ENCODE data around the gene DGKB. TPM values are rescaled to one million over a fixed set of nuclear protein-coding genes. Genes with fewer than 3 reads are reported as not detected.

Gene DGKB
- total RNA-seq, 1 donor from 2014 or later: 5.5 TPM

DNA sequence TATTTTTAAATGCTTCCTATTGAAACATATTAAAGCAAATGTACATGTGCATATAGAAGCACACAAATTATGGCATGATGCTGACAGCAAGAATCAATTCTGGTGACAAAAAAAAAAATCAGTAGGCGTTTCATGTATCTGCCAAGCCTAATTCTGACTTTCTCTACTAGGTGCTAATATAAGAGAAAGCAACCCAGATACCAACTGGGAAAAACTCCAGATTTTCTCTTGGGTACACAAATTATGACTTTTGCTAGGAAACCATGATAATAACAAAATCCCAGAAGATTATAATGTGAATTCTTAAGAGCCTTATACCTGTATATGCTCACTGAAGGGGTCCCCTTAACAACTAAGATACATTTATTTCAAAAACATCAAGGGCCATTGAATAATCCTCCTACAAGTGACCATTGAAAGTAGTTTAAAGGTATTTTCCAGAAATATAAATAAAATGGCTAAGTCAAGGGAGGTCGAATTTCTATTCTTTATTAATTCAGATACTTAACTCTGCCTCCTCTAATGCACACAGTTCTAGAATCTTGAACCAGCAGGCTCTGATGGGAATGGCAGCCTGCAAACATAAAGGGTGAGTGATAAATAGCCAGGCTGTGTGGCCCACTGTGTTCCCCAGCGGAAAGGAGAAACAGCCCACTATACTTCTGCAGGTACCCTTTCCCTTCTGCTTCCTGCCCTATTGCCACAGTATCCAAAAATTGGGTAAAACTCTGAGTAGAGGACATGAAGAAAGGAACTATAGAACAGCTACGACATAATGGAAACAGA, 84.5 kb downstream of the DGKB start:
- no peak for DNase-seq (ENCODE audit: low spot score)
- H3F3A ChIP-seq (ENCODE audit: low read depth): no peaks in the 10 kb centered on the region

GRCh38 chr7:14807507-14807906, 95.0 kb downstream of the DGKB start:
- Histone ChIP-seq H3F3A (ENCODE audit: low read depth) (no peaks in the 10 kb centered on the region), H3K9ac (no peak overlapping the region), H3K4me3 (no peak overlapping the region), H3K79me2 (ENCODE audit: low read depth) (no peaks in the 10 kb centered on the region), H4K20me1 (ENCODE audit: low read depth) (no peaks in the 10 kb centered on the region), H3K36me3 (no peaks in the 10 kb centered on the region), H3K4me2 (no peak overlapping the region), H3K9me3 (ENCODE audit: low read depth) (no peaks in the 10 kb centered on the region), H2AFZ (replicated peaks) (no peak overlapping the region), H3K4me1 (peaks cover 3% of the 10 kb centered on the region), H3K27me3 (no peaks in the 10 kb centered on the region), H3K27ac (no peak overlapping the region)
- Mint-ChIP-seq H3K4me1 (no peaks in the 10 kb centered on the region), H3K9me3 (no peaks in the 10 kb centered on the region), H3K4me3 (no peak overlapping the region), H3K36me3 (no peaks in the 10 kb centered on the region), H3K27ac (no peak overlapping the region), H3K27me3 (ENCODE audit: insufficient read depth, low read depth) (no peaks in the 10 kb centered on the region)
- DNase-seq (ENCODE audit: low spot score): no peak
- TF ChIP-seq CTCF (IDR thresholded peaks at IDR 0.05) (no peak), EZH2phosphoT487 (IDR thresholded peaks at IDR 0.05) (no peak), EZH2 (IDR thresholded peaks at IDR 0.05) (no peak)

More for the DNA sequence above, 84.5 kb downstream of the DGKB start:
- Histone ChIP-seq H3K4me1 (no peaks in the 10 kb centered on the region), H3K36me3 (no peaks in the 10 kb centered on the region), H3K9me3 (ENCODE audit: low read depth) (no peaks in the 10 kb centered on the region), H3K4me3 (no peak overlapping the region), H3K9ac (no peak overlapping the region), H2AFZ (replicated peaks) (peak overlapping the region; percentile 1), H3K79me2 (ENCODE audit: low read depth) (no peaks in the 10 kb centered on the region), H4K20me1 (ENCODE audit: low read depth) (no peaks in the 10 kb centered on the region), H3K4me2 (no peak overlapping the region), H3K27me3 (no peaks in the 10 kb centered on the region), H3K27ac (no peak overlapping the region)
- peaks cover 4% of the 10 kb centered on the region for H3K4me1 Mint-ChIP-seq
- H3K27me3 Mint-ChIP-seq (ENCODE audit: insufficient read depth, low read depth): no peaks in the 10 kb centered on the region
- H3K9me3 Mint-ChIP-seq: no peaks in the 10 kb centered on the region
- H3K36me3 Mint-ChIP-seq: no peaks in the 10 kb centered on the region
- no peak overlapping the region for H3K4me3 Mint-ChIP-seq
- H3K27ac Mint-ChIP-seq: no peak overlapping the region
- TF ChIP-seq CTCF (IDR thresholded peaks at IDR 0.05) (no peak), EZH2 (IDR thresholded peaks at IDR 0.05) (no peak), EZH2phosphoT487 (IDR thresholded peaks at IDR 0.05) (no peak)

- H4K20me1 ChIP-seq (ENCODE audit: low read depth): no peaks in the 10 kb centered on the region
- no peaks in the 10 kb centered on the region for H3K9me3 ChIP-seq (ENCODE audit: low read depth)
- H3K36me3 Mint-ChIP-seq: no peaks in the 10 kb centered on the region
- H3K9ac ChIP-seq: no peak overlapping the region
- DNase-seq (ENCODE audit: low spot score): no peak
- H3K79me2 ChIP-seq (ENCODE audit: low read depth): no peaks in the 10 kb centered on the region
- no peak for TF ChIP-seq EZH2 (IDR thresholded peaks at IDR 0.05)
- TF ChIP-seq CTCF (IDR thresholded peaks at IDR 0.05): no peak
- no peak for TF ChIP-seq EZH2phosphoT487 (IDR thresholded peaks at IDR 0.05)
- no peak overlapping the region for H3K4me3 ChIP-seq
- no peak overlapping the region for H3K4me2 ChIP-seq
- H2AFZ ChIP-seq (replicated peaks): no peak overlapping the region
- no peaks in the 10 kb centered on the region for H3K9me3 Mint-ChIP-seq
- H3F3A ChIP-seq (ENCODE audit: low read depth): no peaks in the 10 kb centered on the region
- no peak overlapping the region for H3K27ac Mint-ChIP-seq
- H3K36me3 ChIP-seq: no peaks in the 10 kb centered on the region
- no peaks in the 10 kb centered on the region for H3K27me3 Mint-ChIP-seq (ENCODE audit: insufficient read depth, low read depth)
- no peaks in the 10 kb centered on the region for H3K4me1 Mint-ChIP-seq
- H3K4me1 ChIP-seq: peaks cover 3% of the 10 kb centered on the region
- no peaks in the 10 kb centered on the region for H3K27me3 ChIP-seq
- H3K4me3 Mint-ChIP-seq: no peak overlapping the region
- no peak overlapping the region for H3K27ac ChIP-seq
Measured at GRCh38 chr7:14806891-14807290, 95.7 kb downstream of the DGKB start.
